ENCODE results near the gene BLOC1S2.
"Not testable (repeated sequence)": the region's sequence is repeated elsewhere in the genome, so short reads cannot be mapped to it uniquely, and the experiment has no call there.

DNA sequence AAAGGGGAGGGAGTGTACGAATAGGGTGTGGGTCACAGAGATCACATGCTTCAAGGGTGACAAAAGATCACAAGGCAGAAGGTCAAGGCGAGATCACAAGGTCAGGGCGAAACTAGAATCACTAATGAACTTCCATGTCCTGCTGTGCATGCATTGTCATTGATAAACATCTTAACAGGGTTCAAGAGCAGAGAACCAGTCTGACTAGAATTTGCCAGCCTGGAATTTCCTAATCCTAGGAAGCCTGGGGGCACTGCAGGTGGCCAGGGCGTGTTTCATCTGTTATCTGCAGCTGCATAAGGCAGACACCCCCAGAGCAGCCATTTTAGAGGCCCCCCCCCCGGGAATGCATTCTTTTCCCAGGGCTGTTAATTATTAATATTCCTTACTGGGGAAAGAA lies 14.6 kb upstream of the BLOC1S2 start:
- TF ChIP-seq, protein P1, sequence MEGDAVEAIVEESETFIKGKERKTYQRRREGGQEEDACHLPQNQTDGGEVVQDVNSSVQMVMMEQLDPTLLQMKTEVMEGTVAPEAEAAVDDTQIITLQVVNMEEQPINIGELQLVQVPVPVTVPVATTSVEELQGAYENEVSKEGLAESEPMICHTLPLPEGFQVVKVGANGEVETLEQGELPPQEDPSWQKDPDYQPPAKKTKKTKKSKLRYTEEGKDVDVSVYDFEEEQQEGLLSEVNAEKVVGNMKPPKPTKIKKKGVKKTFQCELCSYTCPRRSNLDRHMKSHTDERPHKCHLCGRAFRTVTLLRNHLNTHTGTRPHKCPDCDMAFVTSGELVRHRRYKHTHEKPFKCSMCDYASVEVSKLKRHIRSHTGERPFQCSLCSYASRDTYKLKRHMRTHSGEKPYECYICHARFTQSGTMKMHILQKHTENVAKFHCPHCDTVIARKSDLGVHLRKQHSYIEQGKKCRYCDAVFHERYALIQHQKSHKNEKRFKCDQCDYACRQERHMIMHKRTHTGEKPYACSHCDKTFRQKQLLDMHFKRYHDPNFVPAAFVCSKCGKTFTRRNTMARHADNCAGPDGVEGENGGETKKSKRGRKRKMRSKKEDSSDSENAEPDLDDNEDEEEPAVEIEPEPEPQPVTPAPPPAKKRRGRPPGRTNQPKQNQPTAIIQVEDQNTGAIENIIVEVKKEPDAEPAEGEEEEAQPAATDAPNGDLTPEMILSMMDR (IDR thresholded peaks at IDR 0.05; ENCODE audit: insufficient read depth, low read depth, low read length), result not testable (repeated sequence)
- TF ChIP-seq EZH2 (IDR thresholded peaks at IDR 0.05; ENCODE audit: insufficient read depth, low read length), result not testable (repeated sequence)

Measured in astrocyte (in vitro differentiated cells and primary cell).